Stimulated activated naive B cell treated with anti-CD40 and anti-IgM and Interleukin-4, amounts not matched to agents 10 μg/mL and 1 μg/mL and 100 μg/mL, for 72 hours (primary cell): Measurements from ENCODE around the gene PLD5.
"Not testable (repeated sequence)": the region's sequence is repeated elsewhere in the genome, so short reads cannot be mapped to it uniquely, and the experiment has no call there.

Experiments used
- ATAC-seq, 2 donors: fragments of 150-1000 bp; cut with Tn5 transposase; replicated peaks; 2 replicates each; pipeline ENCODE4 v1.10.0; 2021; ENCODE audit warnings: moderate library complexity in 1 of 2
- DNase-seq: peaks from one replicate; pipeline ENCODE4 v3.0.0; 2021
- H3K27ac Mint-ChIP-seq: one replicate; pipeline ENCODE4 v1.8.0; 2022; ENCODE audit warnings: mild to moderate bottlenecking, mixed read lengths
- H3K27me3 Mint-ChIP-seq, 2 donors: one replicate each; pipeline ENCODE4 v1.8.0; 2022; ENCODE audit warnings: mixed read lengths in 2 of 2
- H3K36me3 Mint-ChIP-seq, 2 donors: one replicate each; pipeline ENCODE4 v1.8.0; 2022; ENCODE audit warnings: mixed read lengths in 2 of 2, mild to moderate bottlenecking in 1 of 2
- H3K4me1 Mint-ChIP-seq, 2 donors: one replicate each; pipeline ENCODE4 v1.8.0; 2022; ENCODE audit warnings: mixed read lengths in 2 of 2, mild to moderate bottlenecking in 1 of 2
- H3K4me3 Mint-ChIP-seq, 2 donors: one replicate each; pipeline ENCODE4 v1.8.0; 2022; ENCODE audit warnings: mild to moderate bottlenecking in 2 of 2, mixed read lengths in 2 of 2, moderate library complexity in 1 of 2
- H3K9me3 Mint-ChIP-seq, 2 donors: one replicate each; pipeline ENCODE4 v1.8.0; 2022; ENCODE audit warnings: mixed read lengths in 2 of 2, mild to moderate bottlenecking in 1 of 2

Gene PLD5

GRCh38 chr1:242059976-242060375, 464.5 kb downstream of the PLD5 start:
- peaks cover 0 to 3% of the 10 kb centered on the region in 2 donors for H3K27me3 Mint-ChIP-seq
- no peaks in the 10 kb centered on the region for H3K4me1 Mint-ChIP-seq
- peaks cover 0 to 1% of the 10 kb centered on the region in 2 donors for H3K9me3 Mint-ChIP-seq
- no peaks in the 10 kb centered on the region for H3K36me3 Mint-ChIP-seq
- ATAC-seq (no peak), DNase-seq (no peak)
- no peak overlapping the region for H3K4me3 Mint-ChIP-seq
- H3K27ac Mint-ChIP-seq = no peak overlapping the region

GRCh38 chr1:242058582-242058981, 465.9 kb downstream of the PLD5 start:
- not testable (repeated sequence) for H3K27ac Mint-ChIP-seq, ATAC-seq, H3K27me3 Mint-ChIP-seq, H3K9me3 Mint-ChIP-seq, H3K36me3 Mint-ChIP-seq, H3K4me3 Mint-ChIP-seq, DNase-seq, H3K4me1 Mint-ChIP-seq

- H3K4me1 Mint-ChIP-seq, H3K4me3 Mint-ChIP-seq, H3K27ac Mint-ChIP-seq, H3K36me3 Mint-ChIP-seq, DNase-seq, ATAC-seq, H3K9me3 Mint-ChIP-seq: not testable (repeated sequence)
- H3K27me3 Mint-ChIP-seq = peaks cover 0 to 10% of the 10 kb centered on the region in 2 donors
Measured at GRCh38 chr1:242058181-242058580, 466.3 kb downstream of the PLD5 start.

- ATAC-seq (no peak), DNase-seq (no peak)
- Mint-ChIP-seq H3K27me3 (peaks cover 0 to 10% of the 10 kb centered on the region in 2 donors), H3K9me3 (peaks cover 0 to 1% of the 10 kb centered on the region in 2 donors), H3K36me3 (no peaks in the 10 kb centered on the region), H3K4me3 (no peak overlapping the region), H3K27ac (no peak overlapping the region), H3K4me1 (no peaks in the 10 kb centered on the region)
Measured at GRCh38 chr1:242057745-242058115, 466.8 kb downstream of the PLD5 start.

- H3K4me1 Mint-ChIP-seq = no peaks in the 10 kb centered on the region
- H3K36me3 Mint-ChIP-seq = no peaks in the 10 kb centered on the region
- no peak for DNase-seq
Measured at GRCh38 chr1:242056988-242057744, 467.3 kb downstream of the PLD5 start.

GRCh38 chr1:242055749-242056320, 468.7 kb downstream of the PLD5 start:
- Mint-ChIP-seq H3K4me3 (no peak overlapping the region), H3K4me1 (no peaks in the 10 kb centered on the region), H3K27ac (no peak overlapping the region), H3K27me3 (peaks cover 0 to 10% of the 10 kb centered on the region in 2 donors), H3K9me3 (peaks cover 0 to 1% of the 10 kb centered on the region in 2 donors), H3K36me3 (no peaks in the 10 kb centered on the region)
- no peak for ATAC-seq
- no peak for DNase-seq

More at GRCh38 chr1:242056988-242057744, 467.3 kb downstream of the PLD5 start:
- Mint-ChIP-seq H3K9me3 (peaks cover 0 to 1% of the 10 kb centered on the region in 2 donors), H3K27ac (no peak overlapping the region), H3K4me3 (no peak overlapping the region), H3K27me3 (peaks cover 0 to 10% of the 10 kb centered on the region in 2 donors)
- no peak for ATAC-seq

- peaks cover 0 to 8% of the 10 kb centered on the region in 2 donors for H3K27me3 Mint-ChIP-seq
- H3K9me3 Mint-ChIP-seq = peaks cover 0 to 7% of the 10 kb centered on the region in 2 donors
- DNase-seq = no peak
- H3K36me3 Mint-ChIP-seq = no peaks in the 10 kb centered on the region
- no peak overlapping the region for H3K27ac Mint-ChIP-seq
- H3K4me1 Mint-ChIP-seq = no peaks in the 10 kb centered on the region
- no peak overlapping the region for H3K4me3 Mint-ChIP-seq
- ATAC-seq = no peak
Measured at GRCh38 chr1:242043165-242043564, 481.3 kb downstream of the PLD5 start.

- Mint-ChIP-seq H3K36me3 (peaks cover 0 to 4% of the 10 kb centered on the region in 2 donors), H3K4me3 (no peak overlapping the region), H3K27ac (no peak overlapping the region), H3K27me3 (peaks cover 18 to 24% of the 10 kb centered on the region in 2 donors), H3K9me3 (peaks cover 2 to 4% of the 10 kb centered on the region in 2 donors), H3K4me1 (no peaks in the 10 kb centered on the region)
- ATAC-seq (no peak), DNase-seq (no peak)
Measured at GRCh38 chr1:242034392-242034791, 490.1 kb downstream of the PLD5 start.

- Mint-ChIP-seq H3K9me3 (peaks cover 2 to 4% of the 10 kb centered on the region in 2 donors), H3K4me1 (no peaks in the 10 kb centered on the region)
- ATAC-seq = no peak
Measured at GRCh38 chr1:242033447-242033846, 491.1 kb downstream of the PLD5 start.

More at GRCh38 chr1:242033447-242033846, 491.1 kb downstream of the PLD5 start:
- H3K27ac Mint-ChIP-seq = no peak overlapping the region
- DNase-seq = no peak
- no peak overlapping the region for H3K4me3 Mint-ChIP-seq
- peaks cover 0 to 4% of the 10 kb centered on the region in 2 donors for H3K36me3 Mint-ChIP-seq
- H3K27me3 Mint-ChIP-seq = peaks cover 13 to 24% of the 10 kb centered on the region in 2 donors
